Activated B cell treated with CpG ODN at 0.5 μM for 24 hours (primary cell): ENCODE measurements around the gene TBC1D22A. TPM values are rescaled to one million over a fixed set of nuclear protein-coding genes. Genes with fewer than 3 reads are reported as not detected.

Experiments
- ATAC-seq: fragments of 200-7000 bp; cut with Tn5 transposase; one replicate; pipeline ENCODE4 v1.10.0; 2021; ENCODE audit warnings: low read depth, mild to moderate bottlenecking, moderate library complexity
- CTCF ChIA-PET: fragments of 350-600 bp; sonication (Branson Sonifier 250); formaldehyde crosslinking; loops from one replicate; lab custom pipeline; 2021; ENCODE audit warnings: antibody characterized with exemption; lab: Charles Lee
- POLR2A ChIA-PET: fragments of 350-600 bp; sonication (Branson Sonifier 250); formaldehyde crosslinking; loops from one replicate; lab custom pipeline; 2021; ENCODE audit warnings: antibody characterized with exemption; lab: Charles Lee
- DNase-seq: peaks from one replicate; pipeline ENCODE4 v3.0.0; 2022
- H3K27ac Mint-ChIP-seq: one replicate; pipeline ENCODE4 v1.8.0; 2020; ENCODE audit warnings: mixed read lengths
- H3K27me3 Mint-ChIP-seq: one replicate; pipeline ENCODE4 v1.8.0; 2021; ENCODE audit warnings: mixed read lengths
- H3K36me3 Mint-ChIP-seq: one replicate; pipeline ENCODE4 v1.8.0; 2021; ENCODE audit warnings: low read depth, mixed read lengths
- H3K4me1 Mint-ChIP-seq: one replicate; pipeline ENCODE4 v1.8.0; 2021; ENCODE audit warnings: mixed read lengths
- H3K4me3 Mint-ChIP-seq: one replicate; pipeline ENCODE4 v1.8.0; 2020; ENCODE audit warnings: mild to moderate bottlenecking, mixed read lengths
- H3K9me3 Mint-ChIP-seq: one replicate; pipeline ENCODE4 v1.8.0; 2020; ENCODE audit warnings: mixed read lengths
- intact Hi-C: fragments of 100-400 bp; cut with micrococcal nuclease; formaldehyde crosslinking; loops from one replicate; pipeline ENCODE4 v1.15.1; 2024
- total RNA-seq: library from RNA; stranded (reverse); gene quantifications from 2 replicates; pipeline ENCODE4 v1.2.3, GENCODE V29; 2022
- TF ChIP-seq, protein P1 (sequence below): fragments of 200-600 bp; IDR thresholded peaks from one replicate; pipeline ENCODE4 v1.8.0; 2022; ENCODE audit warnings: antibody characterized with exemption, mild to moderate bottlenecking

Gene TBC1D22A
- total RNA-seq, 1 donor from 2014 or later, result 85.9 TPM

DNA sequence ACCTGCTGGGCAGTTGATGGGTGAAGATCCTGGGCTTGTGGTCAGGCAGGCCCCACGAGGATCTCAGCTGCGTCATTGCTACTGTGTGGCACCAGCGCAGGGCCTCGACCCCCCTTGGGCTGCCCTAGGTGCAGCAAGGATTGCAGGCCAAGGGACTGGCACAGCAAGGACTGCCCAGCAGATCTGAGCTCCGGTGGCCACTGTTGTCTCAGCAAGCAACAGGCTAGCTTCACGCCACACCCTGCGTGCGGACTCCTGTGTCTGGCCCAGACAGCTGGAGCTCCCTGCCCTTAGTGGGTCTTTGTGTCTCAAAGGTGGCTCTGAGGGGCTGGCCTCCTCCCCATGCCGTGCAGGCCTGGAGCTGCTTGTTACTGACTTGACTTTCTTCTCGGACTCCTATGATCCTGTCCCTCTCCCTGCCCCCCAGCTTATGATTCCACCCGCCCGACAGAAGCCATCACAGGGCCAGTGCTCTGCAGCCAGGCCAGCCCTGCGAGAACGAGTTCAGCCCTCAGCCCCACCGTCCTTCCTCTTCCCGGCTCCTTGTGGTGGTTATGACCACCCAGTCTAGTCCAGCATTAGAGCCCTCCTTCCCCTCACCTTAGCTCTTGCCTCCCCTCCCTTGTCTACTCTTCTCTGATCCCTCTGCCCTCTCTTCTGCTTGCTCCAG, 295.6 kb downstream of the TBC1D22A start:
- CTCF ChIA-PET, result no interaction called here
- Mint-ChIP-seq H3K36me3 (peaks cover 87% of the 10 kb centered on the region), H3K27ac (no peak overlapping the region), H3K9me3 (no peaks in the 10 kb centered on the region), H3K4me3 (no peak overlapping the region), H3K4me1 (peaks cover 32% of the 10 kb centered on the region), H3K27me3 (no peaks in the 10 kb centered on the region)
- no peak for ATAC-seq
- TF ChIP-seq, protein P1, sequence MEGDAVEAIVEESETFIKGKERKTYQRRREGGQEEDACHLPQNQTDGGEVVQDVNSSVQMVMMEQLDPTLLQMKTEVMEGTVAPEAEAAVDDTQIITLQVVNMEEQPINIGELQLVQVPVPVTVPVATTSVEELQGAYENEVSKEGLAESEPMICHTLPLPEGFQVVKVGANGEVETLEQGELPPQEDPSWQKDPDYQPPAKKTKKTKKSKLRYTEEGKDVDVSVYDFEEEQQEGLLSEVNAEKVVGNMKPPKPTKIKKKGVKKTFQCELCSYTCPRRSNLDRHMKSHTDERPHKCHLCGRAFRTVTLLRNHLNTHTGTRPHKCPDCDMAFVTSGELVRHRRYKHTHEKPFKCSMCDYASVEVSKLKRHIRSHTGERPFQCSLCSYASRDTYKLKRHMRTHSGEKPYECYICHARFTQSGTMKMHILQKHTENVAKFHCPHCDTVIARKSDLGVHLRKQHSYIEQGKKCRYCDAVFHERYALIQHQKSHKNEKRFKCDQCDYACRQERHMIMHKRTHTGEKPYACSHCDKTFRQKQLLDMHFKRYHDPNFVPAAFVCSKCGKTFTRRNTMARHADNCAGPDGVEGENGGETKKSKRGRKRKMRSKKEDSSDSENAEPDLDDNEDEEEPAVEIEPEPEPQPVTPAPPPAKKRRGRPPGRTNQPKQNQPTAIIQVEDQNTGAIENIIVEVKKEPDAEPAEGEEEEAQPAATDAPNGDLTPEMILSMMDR, result no peak
- no peak for DNase-seq
- POLR2A ChIA-PET, result no interaction called here
- intact Hi-C loops, result no loop called here

DNA sequence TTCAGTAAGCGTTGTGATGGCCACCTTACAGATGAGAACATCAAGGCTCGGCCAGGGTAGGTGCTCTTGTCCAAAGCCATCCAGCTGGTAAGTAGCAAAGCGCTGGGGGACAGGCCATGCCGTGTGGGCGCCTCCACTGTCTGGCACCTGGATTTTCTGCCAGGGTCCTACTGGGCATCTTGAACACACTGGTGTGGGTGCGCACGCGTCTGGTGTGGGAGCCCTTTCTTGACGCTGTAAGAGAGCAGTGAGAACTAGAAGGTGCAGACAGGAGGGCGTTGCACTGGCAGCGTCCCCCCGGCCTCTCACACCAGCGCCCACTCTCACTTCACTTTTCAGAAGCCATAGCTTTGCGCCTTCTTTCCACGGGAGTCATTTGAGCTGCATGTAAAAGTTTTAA, 296.6 kb downstream of the TBC1D22A start:
- H3K4me1 Mint-ChIP-seq, result peaks cover 32% of the 10 kb centered on the region
- H3K9me3 Mint-ChIP-seq, result no peaks in the 10 kb centered on the region
- peak overlapping the region; percentile 66 for H3K27ac Mint-ChIP-seq
- peaks cover 85% of the 10 kb centered on the region for H3K36me3 Mint-ChIP-seq
- ChIA-PET POLR2A (no interaction called here), CTCF (no interaction called here)
- H3K27me3 Mint-ChIP-seq, result no peaks in the 10 kb centered on the region
- TF ChIP-seq, protein P1, result no peak
- ATAC-seq (peak; percentile 25), DNase-seq (no peak)
- peak overlapping the region; percentile 52 for H3K4me3 Mint-ChIP-seq
- intact Hi-C loops, result no loop called here

DNA sequence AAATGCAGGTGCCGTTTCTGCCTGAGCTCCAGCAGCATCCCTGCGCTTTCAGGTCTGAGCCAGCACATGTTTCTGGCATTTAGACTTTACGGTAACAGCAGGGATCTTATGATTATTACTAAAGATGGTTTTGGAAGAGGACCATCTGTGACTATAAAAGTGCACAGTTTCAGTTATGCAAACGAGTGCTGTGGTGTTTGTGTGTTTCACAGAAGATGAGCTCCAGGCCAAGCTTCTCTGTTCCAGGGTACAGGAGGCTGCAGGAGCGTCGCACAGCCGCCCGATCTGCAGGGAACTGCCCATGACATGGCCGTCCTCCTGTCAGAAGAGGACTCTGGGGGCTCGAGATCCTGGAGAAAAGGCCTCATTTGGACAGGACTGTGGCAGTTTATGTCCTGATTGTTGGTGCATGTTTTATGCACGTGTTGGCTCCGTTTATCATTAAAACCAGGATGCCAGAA, 297.3 kb downstream of the TBC1D22A start:
- Mint-ChIP-seq H3K9me3 (no peaks in the 10 kb centered on the region), H3K36me3 (peaks cover 85% of the 10 kb centered on the region), H3K4me3 (peak overlapping the region; percentile 52), H3K27ac (peak overlapping the region; percentile 66), H3K27me3 (no peaks in the 10 kb centered on the region), H3K4me1 (peaks cover 30% of the 10 kb centered on the region)
- ATAC-seq, result no peak
- no peak for DNase-seq
- intact Hi-C loops, result no loop called here
- ChIA-PET CTCF (no interaction called here), POLR2A (interaction anchor here (0.7 kb wide), 1 partner anchor 245 kb away, joined by 6 read pairs; no protein-coding TSS in a partner anchor)
- TF ChIP-seq, protein P1, result no peak

DNA sequence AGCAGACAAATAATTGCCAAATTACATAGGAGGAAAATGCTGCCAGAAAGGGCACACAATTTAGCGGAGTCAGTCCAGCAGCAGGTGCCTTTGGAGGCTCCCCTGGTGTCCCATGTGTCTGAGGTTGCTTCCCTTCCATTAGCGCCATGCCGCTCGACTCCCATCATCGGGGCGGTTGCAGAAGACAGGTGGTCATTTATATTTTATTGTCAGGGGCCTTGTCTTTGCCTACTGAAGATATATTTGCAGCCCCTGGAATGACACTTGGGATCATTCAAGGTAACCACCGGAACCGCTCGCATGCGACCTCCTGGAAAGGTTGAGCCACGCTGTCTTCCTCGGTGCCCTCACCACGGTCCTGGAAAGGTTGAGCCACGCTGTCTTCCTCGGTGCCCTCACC, 298.3 kb downstream of the TBC1D22A start:
- Mint-ChIP-seq H3K36me3 (peaks cover 83% of the 10 kb centered on the region), H3K9me3 (no peaks in the 10 kb centered on the region), H3K27me3 (no peaks in the 10 kb centered on the region), H3K4me1 (peaks cover 26% of the 10 kb centered on the region), H3K4me3 (no peak overlapping the region), H3K27ac (no peak overlapping the region)
- TF ChIP-seq, protein P1, result no peak
- ChIA-PET CTCF (no interaction called here), POLR2A (no interaction called here)
- DNase-seq (no peak), ATAC-seq (no peak)
- intact Hi-C loops, result no loop called here

DNA sequence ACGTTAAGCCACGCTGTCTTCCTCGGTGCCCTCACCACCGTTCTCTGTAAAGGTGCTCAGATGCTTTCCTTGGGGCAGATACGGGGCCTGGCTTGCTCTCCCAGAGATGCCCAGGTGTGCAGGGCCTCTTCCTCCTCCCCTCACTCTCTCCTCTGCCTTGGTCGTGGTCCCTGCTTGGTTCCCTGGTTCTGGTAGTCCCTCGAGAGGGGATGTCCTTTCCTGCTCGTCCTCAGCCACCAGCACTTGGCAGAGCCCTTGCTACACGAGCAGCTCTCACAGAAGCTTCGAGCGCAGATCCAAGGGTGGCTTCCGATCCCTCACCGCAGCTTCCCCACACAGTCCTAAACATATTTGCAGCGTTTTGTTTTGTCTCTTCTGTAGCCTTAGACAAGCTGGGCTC, 298.8 kb downstream of the TBC1D22A start:
- Mint-ChIP-seq H3K27me3 (no peaks in the 10 kb centered on the region), H3K36me3 (peaks cover 84% of the 10 kb centered on the region), H3K4me1 (peaks cover 23% of the 10 kb centered on the region), H3K9me3 (no peaks in the 10 kb centered on the region), H3K27ac (no peak overlapping the region), H3K4me3 (no peak overlapping the region)
- DNase-seq (no peak), ATAC-seq (no peak)
- intact Hi-C loops, result no loop called here
- ChIA-PET POLR2A (no interaction called here), CTCF (no interaction called here)
- TF ChIP-seq, protein P1, result no peak
